Measurements from ENCODE around the gene GRM6. TPM values are rescaled to one million over a fixed set of nuclear protein-coding genes. Genes with fewer than 3 reads are reported as not detected.

Gene GRM6
- total RNA-seq, 1 donor from 2014 or later = not detected

DNA sequence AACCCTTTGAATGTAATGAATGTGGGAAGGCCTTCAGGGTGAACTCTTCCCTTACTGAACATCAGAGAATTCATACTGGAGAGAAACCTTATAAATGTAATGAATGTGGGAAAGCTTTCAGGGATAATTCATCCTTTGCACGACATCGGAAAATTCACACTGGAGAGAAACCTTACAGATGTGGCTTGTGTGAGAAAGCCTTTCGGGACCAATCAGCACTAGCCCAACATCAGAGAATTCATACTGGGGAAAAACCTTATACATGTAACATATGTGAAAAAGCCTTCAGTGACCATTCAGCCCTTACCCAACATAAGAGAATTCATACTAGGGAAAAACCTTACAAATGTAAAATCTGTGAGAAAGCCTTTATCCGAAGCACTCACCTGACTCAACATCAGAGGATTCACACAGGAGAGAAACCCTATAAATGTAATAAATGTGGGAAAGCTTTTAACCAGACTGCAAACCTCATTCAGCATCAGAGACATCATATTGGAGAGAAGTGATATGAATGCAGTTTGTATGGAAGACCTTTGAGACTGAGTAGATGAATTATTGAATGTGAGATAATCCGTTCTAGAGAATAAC lies 29.6 kb downstream of the GRM6 start:
- no peak for DNase-seq
- H3K27me3 Mint-ChIP-seq (ENCODE audit: unreplicated experiment) = peaks cover 9% of the 10 kb centered on the region
- peaks cover 55% of the 10 kb centered on the region for H3K9me3 Mint-ChIP-seq (ENCODE audit: unreplicated experiment)
- no peaks in the 10 kb centered on the region for H3K4me1 Mint-ChIP-seq (ENCODE audit: low read depth, unreplicated experiment)
- H3K27ac Mint-ChIP-seq (ENCODE audit: unreplicated experiment) = no peak overlapping the region
- H3K36me3 Mint-ChIP-seq (ENCODE audit: unreplicated experiment) = peaks cover 67% of the 10 kb centered on the region
- H3K4me3 Mint-ChIP-seq (ENCODE audit: unreplicated experiment) = no peak overlapping the region
- TF ChIP-seq CTCF (IDR thresholded peaks at IDR 0.05; ENCODE audit: partially characterized antibody, unreplicated experiment) = no peak

DNA sequence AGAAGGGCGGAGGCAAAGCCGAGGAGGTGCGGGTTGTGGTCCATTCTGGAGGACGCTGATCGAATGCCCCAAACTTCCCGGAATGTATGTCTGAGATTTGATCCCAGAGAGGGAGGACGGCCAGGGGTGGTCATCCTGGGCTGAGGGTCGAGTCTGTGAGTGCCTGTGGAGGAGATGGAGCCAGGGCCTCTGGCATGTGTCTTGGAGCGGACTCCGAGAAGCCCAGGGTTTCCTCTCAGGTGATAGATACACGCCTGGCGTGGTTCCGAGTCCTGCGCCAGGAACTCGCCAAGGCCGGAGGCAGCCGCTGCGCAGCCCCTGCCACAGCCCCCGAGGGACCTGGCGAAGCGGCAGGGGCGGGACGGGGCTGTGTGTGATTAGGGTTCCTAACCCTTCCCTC lies 53.8 kb downstream of the GRM6 start:
- peak overlapping the region; percentile 98 for H3K4me3 Mint-ChIP-seq (ENCODE audit: unreplicated experiment)
- H3K27ac Mint-ChIP-seq (ENCODE audit: unreplicated experiment) = peak overlapping the region; percentile 96
- peaks cover 7% of the 10 kb centered on the region for H3K27me3 Mint-ChIP-seq (ENCODE audit: unreplicated experiment)
- H3K4me1 Mint-ChIP-seq (ENCODE audit: low read depth, unreplicated experiment) = no peaks in the 10 kb centered on the region
- peaks cover 32% of the 10 kb centered on the region for H3K9me3 Mint-ChIP-seq (ENCODE audit: unreplicated experiment)
- peak; percentile 44 for DNase-seq
- TF ChIP-seq CTCF (IDR thresholded peaks at IDR 0.05; ENCODE audit: partially characterized antibody, unreplicated experiment) = no peak
- H3K36me3 Mint-ChIP-seq (ENCODE audit: unreplicated experiment) = peaks cover 75% of the 10 kb centered on the region

DNA sequence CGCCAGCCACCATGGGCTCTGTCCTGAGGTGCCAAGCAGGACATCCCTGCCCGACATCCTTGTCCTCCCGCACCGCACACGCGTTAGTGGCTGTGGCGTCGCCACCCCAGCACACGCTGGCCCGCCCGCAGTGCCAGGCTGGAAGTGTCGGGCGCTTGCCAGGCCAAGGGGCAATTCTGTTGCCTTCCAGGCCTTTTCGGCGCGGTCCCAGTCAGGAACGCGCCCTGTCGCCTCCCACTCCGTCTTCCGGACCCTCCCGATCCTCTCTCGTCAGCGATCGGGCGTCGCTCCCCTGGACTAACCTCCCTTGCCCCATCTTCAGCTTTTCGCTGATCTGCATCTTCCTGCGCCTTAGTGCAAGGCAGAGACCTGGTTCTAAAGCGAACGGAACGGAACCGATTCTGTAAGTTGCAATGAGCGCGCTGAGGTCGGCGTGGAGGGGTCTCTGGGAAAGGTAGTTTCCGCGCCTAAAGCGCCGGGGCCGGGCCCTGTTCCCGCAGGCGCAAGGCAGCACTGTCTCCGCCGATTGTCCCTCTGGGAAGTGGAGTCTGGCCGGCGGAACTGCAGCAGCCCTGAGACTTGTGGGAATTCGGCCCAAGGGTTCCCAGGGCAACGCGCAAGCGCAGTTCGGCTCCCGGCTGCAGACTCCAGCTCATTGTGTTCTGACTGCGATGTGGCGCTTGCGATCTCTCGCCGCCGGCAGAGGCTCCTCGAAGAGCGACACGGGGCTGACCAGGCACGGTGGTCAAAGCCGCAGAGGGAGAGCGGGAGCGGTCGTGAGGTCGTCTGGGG lies 54.4 kb downstream of the GRM6 start, which contains the start of gene ZNF454:
Gene ZNF454, plus strand, starts transcription at position 630 of the 792 bp plus-strand sequence. CDS start 1,594 bp downstream, outside the sequence.
- Mint-ChIP-seq H3K9me3 (ENCODE audit: unreplicated experiment) (peaks cover 37% of the 10 kb centered on the region), H3K4me1 (ENCODE audit: low read depth, unreplicated experiment) (no peaks in the 10 kb centered on the region), H3K27ac (ENCODE audit: unreplicated experiment) (peak within 1 kb of the TSS; percentile 96), H3K27me3 (ENCODE audit: unreplicated experiment) (peaks cover 7% of the 10 kb centered on the region), H3K36me3 (ENCODE audit: unreplicated experiment) (peaks cover 74% of the 10 kb centered on the region), H3K4me3 (ENCODE audit: unreplicated experiment) (peak within 1 kb of the TSS; percentile 98)
- DNase-seq = peak; percentile 95
- TF ChIP-seq CTCF (IDR thresholded peaks at IDR 0.05; ENCODE audit: partially characterized antibody, unreplicated experiment) = no peak

DNA sequence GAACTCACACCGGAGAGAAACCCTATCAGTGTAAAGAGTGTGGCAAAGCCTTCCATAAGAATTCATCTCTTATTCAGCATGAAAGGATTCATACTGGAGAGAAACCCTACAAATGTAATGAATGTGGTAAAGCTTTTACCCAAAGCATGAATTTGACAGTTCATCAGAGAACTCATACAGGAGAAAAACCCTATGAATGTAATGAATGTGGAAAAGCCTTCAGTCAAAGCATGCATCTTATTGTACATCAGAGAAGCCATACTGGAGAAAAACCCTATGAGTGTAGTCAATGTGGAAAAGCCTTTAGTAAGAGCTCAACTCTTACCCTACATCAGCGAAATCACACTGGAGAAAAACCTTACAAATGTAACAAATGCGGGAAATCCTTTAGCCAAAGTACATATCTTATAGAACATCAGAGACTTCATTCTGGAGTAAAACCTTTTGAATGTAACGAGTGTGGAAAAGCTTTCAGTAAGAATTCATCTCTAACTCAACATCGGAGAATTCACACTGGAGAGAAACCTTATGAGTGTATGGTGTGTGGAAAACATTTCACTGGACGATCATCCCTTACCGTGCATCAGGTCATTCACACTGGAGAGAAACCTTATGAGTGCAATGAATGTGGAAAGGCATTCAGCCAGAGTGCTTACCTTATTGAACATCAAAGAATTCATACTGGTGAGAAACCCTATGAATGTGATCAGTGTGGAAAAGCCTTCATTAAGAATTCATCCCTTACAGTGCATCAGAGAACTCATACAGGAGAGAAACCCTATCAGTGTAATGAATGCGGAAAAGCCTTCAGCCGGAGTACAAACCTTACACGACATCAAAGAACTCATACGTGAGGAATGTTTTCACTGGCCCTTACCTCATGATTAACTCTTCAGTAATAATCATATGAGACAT lies 63.0 kb downstream of the GRM6 start:
- Mint-ChIP-seq H3K27ac (ENCODE audit: unreplicated experiment) (no peak overlapping the region), H3K27me3 (ENCODE audit: unreplicated experiment) (peaks cover 2% of the 10 kb centered on the region), H3K9me3 (ENCODE audit: unreplicated experiment) (peaks cover 38% of the 10 kb centered on the region), H3K4me1 (ENCODE audit: low read depth, unreplicated experiment) (no peaks in the 10 kb centered on the region), H3K36me3 (ENCODE audit: unreplicated experiment) (peaks cover 70% of the 10 kb centered on the region), H3K4me3 (ENCODE audit: unreplicated experiment) (no peak overlapping the region)
- TF ChIP-seq CTCF (IDR thresholded peaks at IDR 0.05; ENCODE audit: partially characterized antibody, unreplicated experiment) = no peak
- DNase-seq = no peak

Other genes starting within 250 kb of the GRM6 start
- 18.0 TPM for gene ZNF354B, start 135.4 kb downstream of the GRM6 start, total RNA-seq (ENCODE audit: unreplicated experiment)
- gene ZFP2, start 99.4 kb downstream of the GRM6 start, total RNA-seq (ENCODE audit: unreplicated experiment) = 2.2 TPM
- 9.3 TPM for gene ZNF454, start 54.1 kb downstream of the GRM6 start, total RNA-seq (ENCODE audit: unreplicated experiment)
- gene ZNF879, start 28.5 kb upstream of the GRM6 start, total RNA-seq (ENCODE audit: unreplicated experiment) = 5.7 TPM
- gene ZNF354C, start 65.1 kb upstream of the GRM6 start, total RNA-seq (ENCODE audit: unreplicated experiment) = 11.4 TPM